ENCODE results near the gene GAK.
"Not testable (repeated sequence)": the region's sequence is repeated elsewhere in the genome, so short reads cannot be mapped to it uniquely, and the experiment has no call there.

Gene GAK

GRCh38 chr4:930827-931193 lies 1.3 kb downstream of the GAK start:
- TF ChIP-seq, protein P1, sequence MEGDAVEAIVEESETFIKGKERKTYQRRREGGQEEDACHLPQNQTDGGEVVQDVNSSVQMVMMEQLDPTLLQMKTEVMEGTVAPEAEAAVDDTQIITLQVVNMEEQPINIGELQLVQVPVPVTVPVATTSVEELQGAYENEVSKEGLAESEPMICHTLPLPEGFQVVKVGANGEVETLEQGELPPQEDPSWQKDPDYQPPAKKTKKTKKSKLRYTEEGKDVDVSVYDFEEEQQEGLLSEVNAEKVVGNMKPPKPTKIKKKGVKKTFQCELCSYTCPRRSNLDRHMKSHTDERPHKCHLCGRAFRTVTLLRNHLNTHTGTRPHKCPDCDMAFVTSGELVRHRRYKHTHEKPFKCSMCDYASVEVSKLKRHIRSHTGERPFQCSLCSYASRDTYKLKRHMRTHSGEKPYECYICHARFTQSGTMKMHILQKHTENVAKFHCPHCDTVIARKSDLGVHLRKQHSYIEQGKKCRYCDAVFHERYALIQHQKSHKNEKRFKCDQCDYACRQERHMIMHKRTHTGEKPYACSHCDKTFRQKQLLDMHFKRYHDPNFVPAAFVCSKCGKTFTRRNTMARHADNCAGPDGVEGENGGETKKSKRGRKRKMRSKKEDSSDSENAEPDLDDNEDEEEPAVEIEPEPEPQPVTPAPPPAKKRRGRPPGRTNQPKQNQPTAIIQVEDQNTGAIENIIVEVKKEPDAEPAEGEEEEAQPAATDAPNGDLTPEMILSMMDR (IDR thresholded peaks at IDR 0.05; ENCODE audit: control insufficient read depth, insufficient read depth, low read depth, low read length, missing control alignments): no peak
- DNase-seq (ENCODE audit: low read depth): no peak
- H3K4me3 ChIP-seq (ENCODE audit: control insufficient read depth, low read depth, low read length): peak overlapping the region; percentile 99

DNA sequence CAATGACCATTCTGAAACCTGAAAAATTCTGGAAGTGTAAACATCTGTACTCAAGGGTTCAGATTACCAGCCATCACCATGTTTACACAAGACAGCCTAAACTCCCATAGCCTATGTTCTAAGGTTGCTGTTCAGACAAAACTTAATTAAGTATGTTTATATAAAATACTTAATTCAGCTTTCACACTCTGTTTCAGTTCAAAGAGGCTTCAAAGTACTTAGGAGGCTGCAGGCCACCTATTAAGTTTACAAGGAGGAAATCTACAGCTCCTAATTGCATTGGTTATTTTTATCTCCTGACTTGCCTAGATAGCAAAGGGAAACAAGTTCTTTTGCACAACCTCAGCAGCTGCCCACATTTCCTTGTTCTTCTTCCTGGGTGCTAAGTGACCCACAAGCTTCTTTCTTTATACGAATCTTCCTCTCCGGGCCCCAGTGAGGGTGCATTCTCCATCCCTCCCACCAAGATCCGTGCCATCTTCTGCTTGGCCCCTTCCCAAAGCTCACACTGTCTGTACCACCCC lies 2.0 kb downstream of the GAK start:
- TF ChIP-seq, protein P1 (IDR thresholded peaks at IDR 0.05; ENCODE audit: control insufficient read depth, insufficient read depth, low read depth, low read length, missing control alignments): no peak
- no peak for DNase-seq (ENCODE audit: low read depth)
- peak overlapping the region; percentile 13 for H3K4me3 ChIP-seq (ENCODE audit: control insufficient read depth, low read depth, low read length)

GRCh38 chr4:929096-929765 lies 2.9 kb downstream of the GAK start:
- no peak overlapping the region for H3K4me3 ChIP-seq (ENCODE audit: control insufficient read depth, low read depth, low read length)
- DNase-seq (ENCODE audit: low read depth): no peak
- TF ChIP-seq, protein P1 (IDR thresholded peaks at IDR 0.05; ENCODE audit: control insufficient read depth, insufficient read depth, low read depth, low read length, missing control alignments): no peak

GRCh38 chr4:927566-927965 lies 4.5 kb downstream of the GAK start:
- not testable (repeated sequence) for H3K4me3 ChIP-seq (ENCODE audit: control insufficient read depth, low read depth, low read length); DNase-seq (ENCODE audit: low read depth)

DNA sequence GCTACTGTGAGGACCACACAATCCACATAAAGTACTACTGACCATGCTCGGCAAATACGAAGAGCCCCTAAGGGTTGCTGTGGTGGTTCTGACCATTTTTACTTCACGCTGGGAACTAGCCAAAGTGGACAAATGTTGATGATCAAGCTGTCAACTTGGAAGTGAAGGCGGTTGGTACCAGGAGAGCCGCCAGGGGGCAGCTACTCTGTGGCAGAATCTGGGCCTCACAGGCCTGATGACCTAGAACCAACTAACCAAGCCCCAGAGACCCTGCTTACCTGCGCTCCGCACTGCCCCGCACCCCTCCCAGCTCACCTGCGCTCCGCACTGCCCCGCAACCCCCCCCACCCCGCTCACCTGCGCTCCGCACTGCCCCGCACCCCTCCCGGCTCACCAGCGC lies 5.6 kb downstream of the GAK start:
- H3K4me3 ChIP-seq (ENCODE audit: control insufficient read depth, low read depth, low read length): no peak overlapping the region
- TF ChIP-seq, protein P1 (IDR thresholded peaks at IDR 0.05; ENCODE audit: control insufficient read depth, insufficient read depth, low read depth, low read length, missing control alignments): peak; percentile 3
- DNase-seq (ENCODE audit: low read depth): no peak

GRCh38 chr4:925771-926500 lies 6.2 kb downstream of the GAK start:
- DNase-seq (ENCODE audit: low read depth): no peak
- TF ChIP-seq, protein P1 (IDR thresholded peaks at IDR 0.05; ENCODE audit: control insufficient read depth, insufficient read depth, low read depth, low read length, missing control alignments): no peak
- no peak overlapping the region for H3K4me3 ChIP-seq (ENCODE audit: control insufficient read depth, low read depth, low read length)

DNA sequence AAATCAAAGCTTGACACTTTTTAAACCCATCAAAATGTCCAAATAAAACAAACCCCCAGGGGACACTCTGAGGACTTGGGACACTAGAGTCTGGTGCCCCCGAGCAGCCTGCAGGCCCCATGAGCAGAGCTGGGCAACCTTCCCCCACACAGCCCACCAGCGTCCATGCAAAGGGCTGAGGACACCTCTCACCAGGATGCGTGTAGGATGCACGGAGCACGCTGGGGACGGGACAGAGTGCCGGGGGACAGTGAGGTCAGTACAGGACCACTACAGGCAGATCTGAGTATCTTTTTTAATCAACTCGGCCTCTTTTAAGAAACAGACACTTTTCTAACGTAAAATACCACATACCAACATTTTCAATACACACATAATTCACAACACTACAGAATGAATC lies 6.9 kb downstream of the GAK start:
- no peak for DNase-seq (ENCODE audit: low read depth)
- TF ChIP-seq, protein P1 (IDR thresholded peaks at IDR 0.05; ENCODE audit: control insufficient read depth, insufficient read depth, low read depth, low read length, missing control alignments): no peak
- no peak overlapping the region for H3K4me3 ChIP-seq (ENCODE audit: control insufficient read depth, low read depth, low read length)

Data from AG09309 (cell line).